Activated T-helper 1 cell treated with anti-CD3 and anti-CD28 coated beads, Interleukin-12 subunit alpha, Interleukin-12 subunit beta, Interleukin-2, Interleukin-4 antibody, amounts not matched to agents 30 ng/mL and 10 ng/mL and 1 ng/mL, durations not matched to agents 14 hours and 24 hours and 36 hours (primary cell): ENCODE measurements around the gene DNAJC5. TPM values are rescaled to one million over a fixed set of nuclear protein-coding genes. Genes with fewer than 3 reads are reported as not detected.

Source experiments
- DNase-seq: peaks from one replicate; pipeline ENCODE4 v3.0.0; 2021; ENCODE audit warnings: low spot score
- H3K27ac Mint-ChIP-seq: one replicate; pipeline ENCODE4 v1.8.0; 2021; ENCODE audit warnings: mild to moderate bottlenecking, mixed read lengths
- H3K27me3 Mint-ChIP-seq: one replicate; pipeline ENCODE4 v1.8.0; 2022; ENCODE audit warnings: mild to moderate bottlenecking, moderate library complexity, mixed read lengths; ENCODE audit not compliant: insufficient read depth
- H3K36me3 Mint-ChIP-seq: one replicate; pipeline ENCODE4 v1.8.0; 2021; ENCODE audit warnings: low read depth, mixed read lengths
- H3K4me1 Mint-ChIP-seq: one replicate; pipeline ENCODE4 v1.8.0; 2021; ENCODE audit warnings: low read depth, mixed read lengths
- H3K4me3 Mint-ChIP-seq: one replicate; pipeline ENCODE4 v1.8.0; 2021; ENCODE audit warnings: mild to moderate bottlenecking, moderate library complexity, mixed read lengths
- H3K9me3 Mint-ChIP-seq: one replicate; pipeline ENCODE4 v1.8.0; 2021; ENCODE audit warnings: mixed read lengths
- intact Hi-C: fragments of 100-400 bp; cut with micrococcal nuclease; formaldehyde crosslinking; loops from one replicate; pipeline ENCODE4 v1.15.1; 2024
- total RNA-seq: library from RNA; stranded (reverse); gene quantifications from 2 replicates; pipeline ENCODE4 v1.2.3, GENCODE V29; 2022

Gene DNAJC5
- total RNA-seq, 1 donor from 2014 or later = 47.5 TPM

GRCh38 chr20:63962426-63963347 is 67.8 kb downstream of the DNAJC5 start:
- H3K4me3 Mint-ChIP-seq = no peak overlapping the region
- DNase-seq = no peak

GRCh38 chr20:63963348-63963741 is 68.4 kb downstream of the DNAJC5 start:
- intact Hi-C loops = no loop called here
- Mint-ChIP-seq H3K27ac (no peak overlapping the region), H3K4me1 (peaks cover 1% of the 10 kb centered on the region), H3K36me3 (peaks cover 17% of the 10 kb centered on the region), H3K4me3 (no peak overlapping the region), H3K9me3 (no peaks in the 10 kb centered on the region), H3K27me3 (no peaks in the 10 kb centered on the region)
- no peak for DNase-seq

More at GRCh38 chr20:63962426-63963347, 67.8 kb downstream of the DNAJC5 start:
- Mint-ChIP-seq H3K4me1 (peaks cover 4% of the 10 kb centered on the region), H3K27ac (no peak overlapping the region), H3K27me3 (no peaks in the 10 kb centered on the region), H3K9me3 (no peaks in the 10 kb centered on the region), H3K36me3 (peaks cover 17% of the 10 kb centered on the region)
- intact Hi-C loops = no loop called here

GRCh38 chr20:63963784-63964301 is 68.9 kb downstream of the DNAJC5 start:
- Mint-ChIP-seq H3K27me3 (no peaks in the 10 kb centered on the region), H3K27ac (no peak overlapping the region), H3K36me3 (peaks cover 17% of the 10 kb centered on the region), H3K9me3 (no peaks in the 10 kb centered on the region), H3K4me1 (peaks cover 6% of the 10 kb centered on the region), H3K4me3 (no peak overlapping the region)
- DNase-seq = no peak
- intact Hi-C loops = no loop called here

GRCh38 chr20:63964412-63964811 is 69.5 kb downstream of the DNAJC5 start:
- DNase-seq = no peak
- no peak overlapping the region for H3K27ac Mint-ChIP-seq
- H3K9me3 Mint-ChIP-seq = no peaks in the 10 kb centered on the region
- no peaks in the 10 kb centered on the region for H3K27me3 Mint-ChIP-seq
- H3K4me3 Mint-ChIP-seq = no peak overlapping the region
- peaks cover 8% of the 10 kb centered on the region for H3K4me1 Mint-ChIP-seq
- H3K36me3 Mint-ChIP-seq = peaks cover 17% of the 10 kb centered on the region
- intact Hi-C loops = no loop called here

GRCh38 chr20:63966172-63966943 is 71.4 kb downstream of the DNAJC5 start:
- no peaks in the 10 kb centered on the region for H3K9me3 Mint-ChIP-seq
- peaks cover 16% of the 10 kb centered on the region for H3K36me3 Mint-ChIP-seq
- H3K4me3 Mint-ChIP-seq = no peak overlapping the region
- H3K4me1 Mint-ChIP-seq = peaks cover 8% of the 10 kb centered on the region
- no peak for DNase-seq
- intact Hi-C loops = no loop called here
- peak overlapping the region; percentile 29 for H3K27ac Mint-ChIP-seq
- peaks cover 2% of the 10 kb centered on the region for H3K27me3 Mint-ChIP-seq

- intact Hi-C loops = no loop called here
- DNase-seq = no peak
- H3K4me3 Mint-ChIP-seq = no peak overlapping the region
- H3K27ac Mint-ChIP-seq = no peak overlapping the region
- H3K4me1 Mint-ChIP-seq = peaks cover 8% of the 10 kb centered on the region
- H3K9me3 Mint-ChIP-seq = no peaks in the 10 kb centered on the region
- H3K36me3 Mint-ChIP-seq = peaks cover 13% of the 10 kb centered on the region
- H3K27me3 Mint-ChIP-seq = peaks cover 2% of the 10 kb centered on the region
Measured at GRCh38 chr20:63966944-63967322, 72.0 kb downstream of the DNAJC5 start.

- peaks cover 13% of the 10 kb centered on the region for H3K36me3 Mint-ChIP-seq
- no peak for DNase-seq
Measured at GRCh38 chr20:63967330-63968135, 72.6 kb downstream of the DNAJC5 start.

GRCh38 chr20:63968136-63968927 is 73.4 kb downstream of the DNAJC5 start:
- Mint-ChIP-seq H3K27ac (peak overlapping the region; percentile 82), H3K9me3 (no peaks in the 10 kb centered on the region), H3K4me3 (peak overlapping the region; percentile 88), H3K36me3 (peaks cover 10% of the 10 kb centered on the region), H3K4me1 (peaks cover 8% of the 10 kb centered on the region), H3K27me3 (peaks cover 2% of the 10 kb centered on the region)
- intact Hi-C loops = no loop called here
- no peak for DNase-seq

More at GRCh38 chr20:63967330-63968135, 72.6 kb downstream of the DNAJC5 start:
- Mint-ChIP-seq H3K4me1 (peaks cover 8% of the 10 kb centered on the region), H3K4me3 (no peak overlapping the region), H3K9me3 (no peaks in the 10 kb centered on the region), H3K27ac (no peak overlapping the region), H3K27me3 (peaks cover 2% of the 10 kb centered on the region)
- intact Hi-C loops = no loop called here

- DNase-seq = no peak
- Mint-ChIP-seq H3K4me3 (peak overlapping the region; percentile 88), H3K4me1 (peaks cover 16% of the 10 kb centered on the region), H3K27me3 (peaks cover 2% of the 10 kb centered on the region), H3K36me3 (peaks cover 17% of the 10 kb centered on the region), H3K27ac (peak overlapping the region; percentile 82), H3K9me3 (no peaks in the 10 kb centered on the region)
- intact Hi-C loops = loop anchor here (1.0 kb wide), 2 partner anchors 9 to 12 kb away; no protein-coding TSS in a partner anchor
Measured at GRCh38 chr20:63968928-63969760, 74.2 kb downstream of the DNAJC5 start.

GRCh38 chr20:63969838-63970713 is 75.2 kb downstream of the DNAJC5 start, which contains the start of gene ZNF512B:
ZNF512B (minus strand) TSS chr20:63969930; CDS start chr20:63967950, 1,980 bp downstream.
- H3K27ac Mint-ChIP-seq = peak within 1 kb of the TSS; percentile 82
- DNase-seq = peak; percentile 54
- H3K4me3 Mint-ChIP-seq = peak within 1 kb of the TSS; percentile 88
- H3K27me3 Mint-ChIP-seq = peaks cover 2% of the 10 kb centered on the region
- intact Hi-C loops = loop anchor here (1.0 to 10.0 kb wide), 4 partner anchors 8 to 235 kb away; partner anchors contain the start of genes LIME1 and SLC2A4RG
- peaks cover 20% of the 10 kb centered on the region for H3K36me3 Mint-ChIP-seq
- H3K9me3 Mint-ChIP-seq = no peaks in the 10 kb centered on the region
- H3K4me1 Mint-ChIP-seq = peaks cover 23% of the 10 kb centered on the region
